HG03108 (cell line): Measurements from ENCODE around the gene IKBKG.
"Not testable (repeated sequence)": the region's sequence is repeated elsewhere in the genome, so short reads cannot be mapped to it uniquely, and the experiment has no call there.

ENCODE experiments used
- ATAC-seq: cut with Tn5 transposase; IDR thresholded peaks from one replicate; pipeline ENCODE4 v1.9.1; 2021; ENCODE audit warnings: moderate library complexity; ENCODE audit not compliant: unreplicated experiment

IKBKG gene

GRCh38 chrX:154552112-154552806 lies 4.8 kb downstream of the IKBKG start:
- ATAC-seq = not testable (repeated sequence)

GRCh38 chrX:154558060-154558690 lies 10.8 kb downstream of the IKBKG start:
- not testable (repeated sequence) for ATAC-seq

- not testable (repeated sequence) for ATAC-seq
These were observed 11.5 kb downstream of the IKBKG start for GRCh38 chrX:154558896-154559295.

GRCh38 chrX:154560326-154560725 lies 12.9 kb downstream of the IKBKG start:
- not testable (repeated sequence) for ATAC-seq

- ATAC-seq = not testable (repeated sequence)
These were observed 14.9 kb downstream of the IKBKG start for GRCh38 chrX:154562295-154562694.

- not testable (repeated sequence) for ATAC-seq
These were observed 22.9 kb downstream of the IKBKG start for GRCh38 chrX:154570361-154570760.

- ATAC-seq = not testable (repeated sequence)
These were observed 25.6 kb downstream of the IKBKG start for GRCh38 chrX:154573061-154573460.

- ATAC-seq = not testable (repeated sequence)
These were observed 27.7 kb downstream of the IKBKG start for GRCh38 chrX:154575076-154575475.

- ATAC-seq = not testable (repeated sequence)
These were observed 35.6 kb downstream of the IKBKG start for GRCh38 chrX:154582994-154583393.

- not testable (repeated sequence) for ATAC-seq
These were observed 37.3 kb downstream of the IKBKG start, which contains the start of gene CTAG1A for GRCh38 chrX:154584585-154585183. TSS of gene CTAG1A (plus strand) at chrX:154585133. CDS start at chrX:154585207, 74 bp downstream.

- ATAC-seq = not testable (repeated sequence)
These were observed 43.0 kb downstream of the IKBKG start for GRCh38 chrX:154590415-154590814.

- no peak for ATAC-seq
These were observed 45.1 kb downstream of the IKBKG start for GRCh38 chrX:154592505-154592904.

GRCh38 chrX:154593201-154593600 lies 45.8 kb downstream of the IKBKG start:
- ATAC-seq = no peak

- no peak for ATAC-seq
These were observed 47.1 kb downstream of the IKBKG start for GRCh38 chrX:154594491-154594890.

- ATAC-seq = no peak
These were observed 48.3 kb downstream of the IKBKG start for GRCh38 chrX:154595559-154596249.

- ATAC-seq = no peak
These were observed 49.0 kb downstream of the IKBKG start for GRCh38 chrX:154596290-154596929.

GRCh38 chrX:154597221-154597620 lies 49.8 kb downstream of the IKBKG start:
- no peak for ATAC-seq

- no peak for ATAC-seq
These were observed 51.2 kb downstream of the IKBKG start for GRCh38 chrX:154598656-154599055.

GRCh38 chrX:154599531-154599930 lies 52.1 kb downstream of the IKBKG start:
- no peak for ATAC-seq

- ATAC-seq = no peak
These were observed 53.4 kb downstream of the IKBKG start for GRCh38 chrX:154600759-154601374.
